B cell (primary cell): ENCODE measurements around the gene PAN3. TPM values are rescaled to one million over a fixed set of nuclear protein-coding genes. Genes with fewer than 3 reads are reported as not detected.

Experiments
- ATAC-seq: fragments of 200-7000 bp; cut with Tn5 transposase; one replicate; pipeline ENCODE4 v1.10.0; 2021; ENCODE audit warnings: low read depth, mild to moderate bottlenecking, moderate number of reproducible peaks, moderate library complexity
- CTCF ChIA-PET: fragments of 350-600 bp; sonication (Branson Sonifier 250); formaldehyde crosslinking; loops from one replicate; lab custom pipeline; 2021; ENCODE audit warnings: antibody characterized with exemption, inconsistent platforms; lab: Charles Lee
- POLR2A ChIA-PET: fragments of 350-600 bp; sonication (Branson Sonifier 250); formaldehyde crosslinking; loops from one replicate; lab custom pipeline; 2021; ENCODE audit warnings: antibody characterized with exemption; lab: Charles Lee
- DNase-seq: peaks from one replicate; pipeline ENCODE4 v3.0.0; 2013
- H2AFZ ChIP-seq: 2 replicates; pipeline ENCODE4 v1.6.1; 2012; ENCODE audit warnings: mild to moderate bottlenecking, low read depth, low read length; ENCODE audit not compliant: insufficient read depth, poor library complexity, severe bottlenecking
- H3K27ac ChIP-seq, 2 donors: 1 replicate in 1 of 2; 2 replicates in 1 of 2; pipeline ENCODE4 v1.5.1; 2012 to 2013; ENCODE audit warnings: low read length in 2 of 2, mild to moderate bottlenecking in 2 of 2, moderate library complexity in 1 of 2
- H3K27me3 ChIP-seq, 4 experiments: fragments of 200-600 bp in 1 of 4; sonication (generic) in 1 of 4; replicated peaks in 1 of 4; 1 replicate in 2 of 4; 2 replicates in 2 of 4; pipeline versions ENCODE4 v1.6.1 to v1.7.0; 2013 to 2016; ENCODE audit warnings: low read length in 3 of 4, mild to moderate bottlenecking in 2 of 4, mixed read lengths in 1 of 4, moderate library complexity in 1 of 4; ENCODE audit not compliant: insufficient read depth in 4 of 4, control insufficient read depth in 3 of 4; ENCODE audit errors: control extremely low read depth in 1 of 4
- H3K36me3 ChIP-seq, 2 experiments: replicated peaks in 1 of 2; 1 replicate in 1 of 2; 2 replicates in 1 of 2; pipeline versions ENCODE4 v1.6.1 to v1.7.1; 2013; ENCODE audit warnings: low read length in 1 of 2; ENCODE audit not compliant: insufficient read depth in 2 of 2, control insufficient read depth in 1 of 2; ENCODE audit errors: control extremely low read depth in 1 of 2, extremely low read depth in 1 of 2
- H3K4me1 ChIP-seq, 2 donors: fragments of 200-600 bp in 1 of 2; sonication (generic) in 1 of 2; 1 replicate in 1 of 2; 2 replicates in 1 of 2; pipeline versions ENCODE4 v1.5.1 to v1.6.1; 2013 to 2017; ENCODE audit warnings: low read length in 2 of 2; ENCODE audit not compliant: control insufficient read depth in 2 of 2, insufficient read depth in 2 of 2
- H3K4me2 ChIP-seq: replicated peaks from 2 replicates; pipeline ENCODE3; 2012; ENCODE audit warnings: mild to moderate bottlenecking, low read depth, low read length; ENCODE audit not compliant: poor library complexity, severe bottlenecking
- H3K4me3 ChIP-seq, 5 experiments: fragments of 200-600 bp in 1 of 5; sonication (generic) in 1 of 5; 1 replicate in 3 of 5; 2 replicates in 2 of 5; pipeline versions ENCODE4 v1.5.1 to v1.7.0; 2011 to 2016; ENCODE audit warnings: low read length in 4 of 5, mild to moderate bottlenecking in 4 of 5, low read depth in 2 of 5, control low read depth in 1 of 5, moderate library complexity in 1 of 5; ENCODE audit not compliant: insufficient read depth in 1 of 5; ENCODE audit errors: control extremely low read depth in 1 of 5, extremely low read depth in 1 of 5
- H3K79me2 ChIP-seq: fragments of 200-600 bp; sonication (generic); one replicate; pipeline ENCODE4 v1.6.0; 2016; ENCODE audit warnings: low read length; ENCODE audit not compliant: control insufficient read depth, insufficient read depth
- H3K9ac ChIP-seq: fragments of 200-600 bp; sonication (generic); 2 replicates; pipeline ENCODE4 v1.6.1; 2017; ENCODE audit warnings: mild to moderate bottlenecking, low read length, moderate library complexity
- H3K9me3 ChIP-seq, 3 donors: one replicate each; pipeline versions ENCODE4 v1.6.1 to v1.7.1; 2013; ENCODE audit warnings: low read length in 2 of 3; ENCODE audit not compliant: control insufficient read depth in 2 of 3, insufficient read depth in 1 of 3; ENCODE audit errors: control extremely low read depth in 1 of 3
- H4K20me1 ChIP-seq: 2 replicates; pipeline ENCODE4 v1.6.0; 2012; ENCODE audit warnings: mild to moderate bottlenecking, low read length; ENCODE audit not compliant: insufficient read depth, control insufficient read depth, poor library complexity, severe bottlenecking
- H3K27ac Mint-ChIP-seq: one replicate; pipeline ENCODE4 v1.8.0; 2021; ENCODE audit warnings: mixed read lengths
- H3K27me3 Mint-ChIP-seq: one replicate; pipeline ENCODE4 v1.8.0; 2021; ENCODE audit warnings: mixed read lengths
- H3K4me1 Mint-ChIP-seq: one replicate; pipeline ENCODE4 v1.8.0; 2021; ENCODE audit warnings: mixed read lengths
- H3K4me3 Mint-ChIP-seq: one replicate; pipeline ENCODE4 v1.8.0; 2021; ENCODE audit warnings: mixed read lengths
- H3K9me3 Mint-ChIP-seq: one replicate; pipeline ENCODE4 v1.8.0; 2022; ENCODE audit warnings: mixed read lengths; ENCODE audit not compliant: insufficient read depth
- EZH2 ChIP-seq: IDR thresholded peaks from 2 replicates; pipeline ENCODE4 v1.6.1; 2012; ENCODE audit warnings: borderline replicate concordance, low read depth, mild to moderate bottlenecking, moderate library complexity, low read length; ENCODE audit not compliant: insufficient read depth, poor library complexity, severe bottlenecking
- WGBS: methylation state at CpG from one replicate; pipeline ENCODE4 v1.1.5; 2013; ENCODE audit warnings: missing lambda C conversion rate; ENCODE audit not compliant: insufficient coverage; 5-methylcytosine and 5-hydroxymethylcytosine counted together
- intact Hi-C: fragments of 100-400 bp; cut with micrococcal nuclease; formaldehyde crosslinking; loops from one replicate; pipeline ENCODE4 v1.10.0; 2022
- polyA plus RNA-seq: library from polyadenylated mRNA; depleted of rRNA; stranded (reverse); fragments of >200 nt; gene quantifications from 2 replicates; pipeline ENCODE4 v1.2.3, GENCODE V29; 2012
- total RNA-seq, 2 donors: library from RNA; stranded (reverse); fragments of 120-200 nt in 1 of 2; gene quantifications; 1 replicate in 1 of 2; 2 replicates in 1 of 2; pipeline versions ENCODE4 v1.2.3 to v1.2.4, GENCODE V29; 2013 to 2022
- TF ChIP-seq, protein P1 (sequence below): fragments of 200-600 bp; IDR thresholded peaks from one replicate; pipeline ENCODE4 v1.8.0; 2022; ENCODE audit warnings: antibody characterized with exemption, mild to moderate bottlenecking

PAN3 gene
- total and polyA plus RNA-seq, 2 donors (not counting 1 experiment from before 2014, with no cell fraction given): 23.4 to 117 TPM

GRCh38 chr13:28163587-28163986 lies 25.2 kb downstream of the PAN3 start:
- H3K4me1 Mint-ChIP-seq: peaks cover 69% of the 10 kb centered on the region
- intact Hi-C loops: no loop called here
- Histone ChIP-seq H4K20me1 (peaks cover 90% of the 10 kb centered on the region), H3K27me3 (no peaks in the 10 kb centered on the region), H3K4me1 (peaks cover 2 to 19% of the 10 kb centered on the region in 2 donors), H2AFZ (no peak overlapping the region), H3K4me2 (no peak overlapping the region), H3K27ac (no peak overlapping the region), H3K36me3 (no peaks in the 10 kb centered on the region), H3K79me2 (peaks cover 100% of the 10 kb centered on the region), H3K9ac (no peak overlapping the region), H3K4me3 (no peak overlapping the region), H3K9me3 (peaks cover 0 to 6% (median 0%) of the 10 kb centered on the region in 3 donors)
- no peak for ATAC-seq
- no peaks in the 10 kb centered on the region for H3K27me3 Mint-ChIP-seq
- ChIA-PET CTCF (no interaction called here), POLR2A (no interaction called here)
- TF ChIP-seq, protein P1, sequence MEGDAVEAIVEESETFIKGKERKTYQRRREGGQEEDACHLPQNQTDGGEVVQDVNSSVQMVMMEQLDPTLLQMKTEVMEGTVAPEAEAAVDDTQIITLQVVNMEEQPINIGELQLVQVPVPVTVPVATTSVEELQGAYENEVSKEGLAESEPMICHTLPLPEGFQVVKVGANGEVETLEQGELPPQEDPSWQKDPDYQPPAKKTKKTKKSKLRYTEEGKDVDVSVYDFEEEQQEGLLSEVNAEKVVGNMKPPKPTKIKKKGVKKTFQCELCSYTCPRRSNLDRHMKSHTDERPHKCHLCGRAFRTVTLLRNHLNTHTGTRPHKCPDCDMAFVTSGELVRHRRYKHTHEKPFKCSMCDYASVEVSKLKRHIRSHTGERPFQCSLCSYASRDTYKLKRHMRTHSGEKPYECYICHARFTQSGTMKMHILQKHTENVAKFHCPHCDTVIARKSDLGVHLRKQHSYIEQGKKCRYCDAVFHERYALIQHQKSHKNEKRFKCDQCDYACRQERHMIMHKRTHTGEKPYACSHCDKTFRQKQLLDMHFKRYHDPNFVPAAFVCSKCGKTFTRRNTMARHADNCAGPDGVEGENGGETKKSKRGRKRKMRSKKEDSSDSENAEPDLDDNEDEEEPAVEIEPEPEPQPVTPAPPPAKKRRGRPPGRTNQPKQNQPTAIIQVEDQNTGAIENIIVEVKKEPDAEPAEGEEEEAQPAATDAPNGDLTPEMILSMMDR: no peak
- TF ChIP-seq EZH2: no peak
- H3K27ac Mint-ChIP-seq: no peak overlapping the region
- WGBS: no CpG with 5 or more reads among the region's 4 CpGs
- no peak for DNase-seq
- no peak overlapping the region for H3K4me3 Mint-ChIP-seq
- peaks cover 6% of the 10 kb centered on the region for H3K9me3 Mint-ChIP-seq

DNA sequence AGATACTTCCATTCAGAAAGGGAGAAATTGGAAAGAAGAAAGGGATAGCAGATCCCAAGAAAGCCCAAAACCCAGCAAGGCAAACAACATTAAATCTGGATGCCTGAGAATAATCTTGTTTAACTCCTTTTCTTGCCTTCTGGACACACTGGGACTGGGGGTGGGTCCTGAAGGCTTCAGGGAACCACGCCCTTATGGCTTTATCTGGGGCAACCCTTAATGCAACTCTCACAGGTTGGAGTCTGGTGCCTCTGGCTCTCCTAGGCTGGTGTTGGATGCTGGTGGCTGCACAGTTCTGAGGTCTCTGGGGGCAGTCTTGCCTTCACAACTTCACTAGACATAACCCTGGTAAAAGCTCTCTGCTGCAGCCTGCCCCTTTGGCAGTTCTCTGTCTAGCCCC lies 27.9 kb downstream of the PAN3 start:
- Mint-ChIP-seq H3K9me3 (peaks cover 2% of the 10 kb centered on the region), H3K27me3 (no peaks in the 10 kb centered on the region), H3K4me3 (no peak overlapping the region), H3K27ac (no peak overlapping the region), H3K4me1 (peaks cover 58% of the 10 kb centered on the region)
- H3K9ac ChIP-seq: no peak overlapping the region
- POLR2A ChIA-PET: no interaction called here
- no CpG with 5 or more reads among the region's 1 CpG for WGBS
- no peak for ATAC-seq
- no peaks in the 10 kb centered on the region for H3K27me3 ChIP-seq
- H2AFZ ChIP-seq: no peak overlapping the region
- H4K20me1 ChIP-seq: peaks cover 86% of the 10 kb centered on the region
- CTCF ChIA-PET: no interaction called here
- DNase-seq: no peak
- TF ChIP-seq EZH2: no peak
- TF ChIP-seq, protein P1: no peak
- H3K36me3 ChIP-seq: peaks cover 0 to 3% of the 10 kb centered on the region in 2 experiments
- H3K4me2 ChIP-seq: no peak overlapping the region
- H3K9me3 ChIP-seq: peaks cover 0 to 4% (median 0%) of the 10 kb centered on the region in 3 donors
- H3K27ac ChIP-seq: no peak overlapping the region
- intact Hi-C loops: no loop called here
- H3K4me3 ChIP-seq: no peak overlapping the region
- peaks cover 5 to 7% of the 10 kb centered on the region in 2 donors for H3K4me1 ChIP-seq
- peaks cover 94% of the 10 kb centered on the region for H3K79me2 ChIP-seq
